A673 (cell line): ENCODE results near the gene KDM6B. TPM values are rescaled to one million over a fixed set of nuclear protein-coding genes. Genes with fewer than 3 reads are reported as not detected.
"Not testable (repeated sequence)": the region's sequence is repeated elsewhere in the genome, so short reads cannot be mapped to it uniquely, and the experiment has no call there.

ENCODE experiments used
- BruUV-seq: library from RNA; stranded (reverse); fragments of 400-500 nt; replicated peaks from 2 replicates; lab custom pipeline; 2021; lab: Mats Ljungman, UMichigan
- CTCF ChIA-PET: fragments of 300-600 bp; sonication (Branson Sonifier 250); formaldehyde crosslinking; loops from one replicate; lab custom pipeline; 2022; ENCODE audit warnings: antibody characterized with exemption; lab: Charles Lee
- POLR2A ChIA-PET: fragments of 300-600 bp; sonication (Branson Sonifier 250); formaldehyde crosslinking; loops from one replicate; lab custom pipeline; 2022; ENCODE audit warnings: antibody characterized with exemption; ENCODE audit not compliant: low non-redundant PET; lab: Charles Lee
- DNase-seq: peaks from one replicate; pipeline ENCODE4 v3.0.0-alpha.2; 2015; ENCODE audit warnings: low spot score
- H3K27ac ChIP-seq: fragments of 200-600 bp; sonication (generic); 2 replicates; pipeline ENCODE4 v1.5.1; 2016; ENCODE audit warnings: mixed run types, low read depth, mild to moderate bottlenecking, mixed read lengths, antibody characterized with exemption, low read length; ENCODE audit not compliant: poor library complexity, severe bottlenecking
- H3K27me3 ChIP-seq: fragments of 200-600 bp; sonication (generic); replicated peaks from 2 replicates; pipeline ENCODE4 v1.6.1; 2017; ENCODE audit warnings: mixed run types, low read depth, mild to moderate bottlenecking, mixed read lengths, antibody characterized with exemption, low read length; ENCODE audit not compliant: insufficient read depth, poor library complexity
- H3K36me3 ChIP-seq: fragments of 200-600 bp; sonication (generic); 2 replicates; pipeline ENCODE4 v1.6.1; 2016; ENCODE audit warnings: mixed run types, mild to moderate bottlenecking, mixed read lengths, antibody characterized with exemption, low read length; ENCODE audit not compliant: insufficient read depth, poor library complexity, severe bottlenecking
- H3K4me1 ChIP-seq: fragments of 200-600 bp; sonication (generic); 2 replicates; pipeline ENCODE4 v1.6.1; 2017; ENCODE audit warnings: mixed run types, mild to moderate bottlenecking, mixed read lengths, antibody characterized with exemption, low read length; ENCODE audit not compliant: insufficient read depth, poor library complexity, severe bottlenecking
- H3K4me3 ChIP-seq: fragments of 200-600 bp; sonication (generic); 2 replicates; pipeline ENCODE4 v1.5.1; 2016; ENCODE audit warnings: low read depth, mixed run types, mild to moderate bottlenecking, mixed read lengths, low read length; ENCODE audit not compliant: poor library complexity, severe bottlenecking
- H3K9me3 ChIP-seq: fragments of 200-600 bp; sonication (generic); 2 replicates; pipeline ENCODE4 v1.6.1; 2016; ENCODE audit warnings: mixed run types, low read depth, mild to moderate bottlenecking, mixed read lengths, antibody characterized with exemption, low read length; ENCODE audit not compliant: poor library complexity, severe bottlenecking
- CTCF ChIP-seq: fragments of 300-800, 200-600 bp; sonication (generic); conservative IDR thresholded peaks from 2 replicates; pipeline ENCODE4 v1.5.1; 2017; ENCODE audit warnings: low read depth, mild to moderate bottlenecking, antibody characterized with exemption, low read length, moderate library complexity, mixed read lengths
- EZH2 ChIP-seq: fragments of 200-600 bp; sonication (generic); IDR thresholded peaks from 2 replicates; pipeline ENCODE4 v1.6.1; 2017; ENCODE audit warnings: borderline replicate concordance, low read depth, mild to moderate bottlenecking, mixed read lengths, antibody characterized with exemption, low read length; ENCODE audit not compliant: poor library complexity, severe bottlenecking
- intact Hi-C: fragments of 100-400 bp; cut with micrococcal nuclease; formaldehyde crosslinking; loops from one replicate; pipeline ENCODE4 v1.10.0; 2022; ENCODE audit not compliant: unreplicated experiment
- total RNA-seq: library from RNA; stranded (reverse); gene quantifications from 2 replicates; pipeline ENCODE4 v1.2.3, GENCODE V29; 2021

Gene KDM6B
- total RNA-seq, 1 experiment from 2014 or later, result 46.8 TPM

- ChIA-PET CTCF (no interaction called here), POLR2A (no interaction called here)
- Histone ChIP-seq H3K9me3 (no peaks in the 10 kb centered on the region), H3K27me3 (no peaks in the 10 kb centered on the region), H3K36me3 (no peaks in the 10 kb centered on the region), H3K4me3 (no peak overlapping the region), H3K27ac (no peak overlapping the region), H3K4me1 (no peaks in the 10 kb centered on the region)
- intact Hi-C loops, result no loop called here
- TF ChIP-seq CTCF (no peak), EZH2 (no peak)
- no peak for DNase-seq
- BruUV-seq, result no TSS peak
Observed at GRCh38 chr17:7809086-7809790, 24.8 kb upstream of the KDM6B start.

- DNase-seq, H3K27ac ChIP-seq, H3K9me3 ChIP-seq, H3K36me3 ChIP-seq, H3K27me3 ChIP-seq, H3K4me3 ChIP-seq, BruUV-seq, H3K4me1 ChIP-seq, intact Hi-C loops, POLR2A ChIA-PET, CTCF ChIA-PET: not testable (repeated sequence)
Observed at GRCh38 chr17:7809791-7810343, 24.1 kb upstream of the KDM6B start.

GRCh38 chr17:7811251-7811650 is 22.8 kb upstream of the KDM6B start:
- no peaks in the 10 kb centered on the region for H3K4me1 ChIP-seq
- H3K27me3 ChIP-seq, result no peaks in the 10 kb centered on the region
- no TSS peak for BruUV-seq
- TF ChIP-seq EZH2, result no peak
- TF ChIP-seq CTCF, result no peak
- ChIA-PET POLR2A (no interaction called here), CTCF (no interaction called here)
- H3K27ac ChIP-seq, result no peak overlapping the region
- no peak overlapping the region for H3K4me3 ChIP-seq
- H3K9me3 ChIP-seq, result no peaks in the 10 kb centered on the region
- DNase-seq, result no peak
- intact Hi-C loops, result no loop called here
- H3K36me3 ChIP-seq, result no peaks in the 10 kb centered on the region

- BruUV-seq, result no TSS peak
- intact Hi-C loops, result no loop called here
- Histone ChIP-seq H3K4me1 (no peaks in the 10 kb centered on the region), H3K9me3 (no peaks in the 10 kb centered on the region), H3K36me3 (no peaks in the 10 kb centered on the region), H3K27me3 (no peaks in the 10 kb centered on the region), H3K4me3 (no peak overlapping the region), H3K27ac (no peak overlapping the region)
- no peak for TF ChIP-seq CTCF
- TF ChIP-seq EZH2, result no peak
- no peak for DNase-seq
- POLR2A ChIA-PET, result no interaction called here
- CTCF ChIA-PET, result no interaction called here
Observed at GRCh38 chr17:7814969-7815368, 19.0 kb upstream of the KDM6B start.
